GM12872 (cell line): Measurements from ENCODE around the gene EML5.

Source experiments
- CTCF ChIP-seq: IDR thresholded peaks from 3 replicates; pipeline ENCODE4 v1.5.1; 2011; ENCODE audit warnings: low read depth, mild to moderate bottlenecking, low read length, moderate library complexity; ENCODE audit not compliant: insufficient read depth

The EML5 gene

GRCh38 chr14:88562831-88563686 is 229.7 kb downstream of the EML5 start, which contains the start of gene ZC3H14:
Gene ZC3H14 (plus strand): TSS chr14:88563037. CDS start chr14:88563134, 97 bp downstream.
- TF ChIP-seq CTCF: 0 out of 3 replicates have a peak, but pooled peaks have one; percentile 21

- TF ChIP-seq CTCF: no peak; the same call in 2 of the 3 replicates
These were observed 230.3 kb downstream of the EML5 start for GRCh38 chr14:88562532-88562830.
